ENCODE data around the gene PAX2. TPM values are rescaled to one million over a fixed set of nuclear protein-coding genes. Genes with fewer than 3 reads are reported as not detected.

The PAX2 gene
- total and polyA plus RNA-seq, 12 donors, result 0.07 to 0.25 (median 0.10) TPM; not detected in 8

DNA sequence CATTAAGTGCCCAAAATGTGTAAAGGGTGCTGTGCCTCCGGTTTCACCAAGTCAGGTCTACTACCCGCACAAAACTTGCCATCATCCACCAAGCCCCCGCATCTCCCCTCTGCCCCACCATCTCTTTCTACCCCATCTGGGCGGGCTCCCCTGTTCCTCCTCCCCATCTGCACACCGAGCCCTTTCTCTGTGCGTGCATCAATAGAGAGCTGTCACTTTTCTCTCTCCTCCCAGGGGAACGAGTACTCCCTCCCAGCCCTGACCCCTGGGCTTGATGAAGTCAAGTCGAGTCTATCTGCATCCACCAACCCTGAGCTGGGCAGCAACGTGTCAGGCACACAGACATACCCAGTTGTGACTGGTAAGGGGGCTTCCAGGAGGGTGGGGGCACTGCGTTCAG, 63.5 kb downstream of the PAX2 start:
- DNase-seq, result no peak
- WGBS, 4 donors, result 65 to 76% (median 72%) methylated on average over 9 to 10 of the region's 10 CpGs
- no peaks in the 10 kb centered on the region for H3K36me3 ChIP-seq (replicated peaks in 1 of 2)
- no peaks in the 10 kb centered on the region for H3K9me3 ChIP-seq (replicated peaks in 1 of 3)
- peaks cover 4% of the 10 kb centered on the region for H3K27me3 ChIP-seq
- intact Hi-C loops (cut with DNase I), result no loop called here
- H3K27ac ChIP-seq, result no peak overlapping the region
- H3K4me1 ChIP-seq (replicated peaks in 1 of 2), result no peaks in the 10 kb centered on the region
- no peak overlapping the region for H3K4me3 ChIP-seq
- no peak for TF ChIP-seq POLR2A (IDR thresholded peaks at IDR 0.05)
- TF ChIP-seq, protein P1, sequence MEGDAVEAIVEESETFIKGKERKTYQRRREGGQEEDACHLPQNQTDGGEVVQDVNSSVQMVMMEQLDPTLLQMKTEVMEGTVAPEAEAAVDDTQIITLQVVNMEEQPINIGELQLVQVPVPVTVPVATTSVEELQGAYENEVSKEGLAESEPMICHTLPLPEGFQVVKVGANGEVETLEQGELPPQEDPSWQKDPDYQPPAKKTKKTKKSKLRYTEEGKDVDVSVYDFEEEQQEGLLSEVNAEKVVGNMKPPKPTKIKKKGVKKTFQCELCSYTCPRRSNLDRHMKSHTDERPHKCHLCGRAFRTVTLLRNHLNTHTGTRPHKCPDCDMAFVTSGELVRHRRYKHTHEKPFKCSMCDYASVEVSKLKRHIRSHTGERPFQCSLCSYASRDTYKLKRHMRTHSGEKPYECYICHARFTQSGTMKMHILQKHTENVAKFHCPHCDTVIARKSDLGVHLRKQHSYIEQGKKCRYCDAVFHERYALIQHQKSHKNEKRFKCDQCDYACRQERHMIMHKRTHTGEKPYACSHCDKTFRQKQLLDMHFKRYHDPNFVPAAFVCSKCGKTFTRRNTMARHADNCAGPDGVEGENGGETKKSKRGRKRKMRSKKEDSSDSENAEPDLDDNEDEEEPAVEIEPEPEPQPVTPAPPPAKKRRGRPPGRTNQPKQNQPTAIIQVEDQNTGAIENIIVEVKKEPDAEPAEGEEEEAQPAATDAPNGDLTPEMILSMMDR (IDR thresholded peaks at IDR 0.05), result no peak

DNA sequence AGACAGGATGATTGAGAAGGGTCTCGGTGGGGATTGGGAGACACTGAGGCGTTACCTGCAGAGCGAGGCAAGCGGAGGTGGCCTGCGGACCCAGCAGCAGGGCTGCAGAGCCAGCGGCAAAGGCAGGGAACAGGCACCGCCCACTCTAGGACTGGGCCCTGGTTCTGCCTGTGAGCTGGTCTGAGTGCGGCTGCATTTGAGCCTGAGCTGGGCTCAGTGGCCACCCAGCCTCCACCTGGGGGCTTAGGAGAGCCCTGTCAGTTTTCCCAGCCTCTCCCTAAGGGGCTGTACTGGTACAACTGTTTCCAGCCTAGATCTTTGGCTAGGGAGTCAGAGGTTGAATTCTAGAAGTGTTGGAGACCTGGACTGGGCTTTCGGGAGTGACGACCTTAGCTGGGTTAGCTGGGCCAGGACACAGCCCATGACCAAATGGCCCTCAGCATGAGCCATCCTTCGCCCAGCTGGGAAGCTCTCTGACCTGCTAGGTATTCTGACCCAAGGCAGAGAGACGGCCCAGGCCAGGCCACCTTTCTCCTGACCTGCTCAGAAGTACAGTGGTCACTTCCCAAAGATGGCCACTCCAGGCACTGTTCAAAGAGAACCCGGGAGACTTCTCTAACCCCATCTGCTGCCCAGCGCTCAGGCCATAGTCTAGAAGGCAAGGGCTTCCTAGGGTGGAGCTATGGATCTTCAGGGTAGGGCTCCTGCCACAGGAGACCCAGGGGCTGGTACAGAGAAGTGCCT, 64.9 kb downstream of the PAX2 start:
- no peaks in the 10 kb centered on the region for H3K36me3 ChIP-seq (replicated peaks in 1 of 2)
- DNase-seq, result no peak

DNA sequence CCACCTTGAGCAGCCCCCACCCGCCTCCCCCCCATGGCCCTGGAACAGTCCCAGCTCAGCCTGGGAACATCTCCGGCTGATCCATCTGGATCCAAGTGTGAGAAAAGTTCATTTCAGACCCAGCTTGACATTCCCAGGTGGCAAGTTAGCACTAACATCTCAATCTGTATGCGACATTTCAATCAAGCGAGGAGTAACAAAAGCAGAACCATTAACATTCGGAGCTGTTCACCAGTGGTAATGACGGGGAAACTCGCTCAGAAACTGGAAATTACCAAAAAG, 65.4 kb downstream of the PAX2 start:
- no peak for DNase-seq
- Histone ChIP-seq H3K27me3 (peaks cover 4% of the 10 kb centered on the region), H3K4me1 (replicated peaks in 1 of 2) (no peaks in the 10 kb centered on the region), H3K36me3 (replicated peaks in 1 of 2) (no peaks in the 10 kb centered on the region), H3K4me3 (no peak overlapping the region), H3K27ac (no peak overlapping the region), H3K9me3 (replicated peaks in 1 of 3) (no peaks in the 10 kb centered on the region)
- intact Hi-C loops (cut with DNase I), result no loop called here
- TF ChIP-seq, protein P1 (IDR thresholded peaks at IDR 0.05), result no peak
- no peak for TF ChIP-seq POLR2A (IDR thresholded peaks at IDR 0.05)
- 91 to 95% (median 92%) methylated on average over 5 to 7 of the region's 7 CpGs for WGBS, 4 donors

More for the DNA sequence above, 64.9 kb downstream of the PAX2 start:
- Histone ChIP-seq H3K9me3 (replicated peaks in 1 of 3) (no peaks in the 10 kb centered on the region), H3K4me1 (replicated peaks in 1 of 2) (no peaks in the 10 kb centered on the region), H3K4me3 (no peak overlapping the region), H3K27me3 (peaks cover 4% of the 10 kb centered on the region), H3K27ac (no peak overlapping the region)
- intact Hi-C loops (cut with DNase I), result no loop called here
- 80 to 91% (median 87%) methylated on average over 7 to 14 of the region's 14 CpGs for WGBS, 4 donors
- no peak for TF ChIP-seq POLR2A (IDR thresholded peaks at IDR 0.05)
- TF ChIP-seq, protein P1 (IDR thresholded peaks at IDR 0.05), result no peak

DNA sequence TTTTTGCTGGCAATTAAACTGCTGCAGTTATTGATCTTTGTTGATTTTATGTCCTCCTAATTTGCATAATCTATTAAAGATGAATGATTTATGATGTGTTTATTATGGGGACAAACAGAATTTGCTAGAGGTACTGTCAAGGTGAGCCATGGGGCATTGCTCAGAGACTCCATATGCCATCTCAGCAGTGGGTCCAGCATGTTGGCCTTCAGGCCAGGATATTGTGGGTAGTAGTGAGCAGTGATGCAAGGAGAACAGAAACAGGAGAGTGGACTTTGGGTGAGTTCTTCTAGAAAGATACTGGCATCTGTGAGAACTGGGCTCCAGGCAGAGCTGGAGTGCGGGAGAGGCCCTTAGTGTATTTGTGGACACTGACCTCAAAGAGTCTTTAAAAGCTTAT, 65.9 kb downstream of the PAX2 start:
- H3K4me1 ChIP-seq (replicated peaks in 1 of 2), result no peaks in the 10 kb centered on the region
- intact Hi-C loops (cut with DNase I), result no loop called here
- H3K27ac ChIP-seq, result no peak overlapping the region
- H3K4me3 ChIP-seq, result no peak overlapping the region
- H3K36me3 ChIP-seq (replicated peaks in 1 of 2), result no peaks in the 10 kb centered on the region
- no peaks in the 10 kb centered on the region for H3K9me3 ChIP-seq (replicated peaks in 1 of 3)
- 94 to 100% (median 99%) methylated on average over 1 of the region's 1 CpG for WGBS, 4 donors
- H3K27me3 ChIP-seq, result peaks cover 4% of the 10 kb centered on the region
- no peak for TF ChIP-seq POLR2A (IDR thresholded peaks at IDR 0.05)
- TF ChIP-seq, protein P1 (IDR thresholded peaks at IDR 0.05), result no peak
- DNase-seq, result no peak

Measured in adrenal gland (tissue), 12 donors.